WTC11 (cell line): ENCODE measurements around the gene P3H3. TPM values are rescaled to one million over a fixed set of nuclear protein-coding genes. Genes with fewer than 3 reads are reported as not detected.

ENCODE experiments used
- CBFB ChIP-seq: sonication (generic); formaldehyde crosslinking; IDR thresholded peaks from 2 replicates; pipeline ENCODE4 v1.8.1; 2022; ENCODE audit warnings: mild to moderate bottlenecking, low read depth, missing genetic modification reagents
- CREM ChIP-seq: sonication (generic); formaldehyde crosslinking; IDR thresholded peaks from 2 replicates; pipeline ENCODE4 v1.8.1; 2022; ENCODE audit warnings: mild to moderate bottlenecking, missing genetic modification reagents, moderate library complexity
- ELF4 ChIP-seq: sonication (generic); formaldehyde crosslinking; IDR thresholded peaks from 2 replicates; pipeline ENCODE4 v1.8.1; 2022; ENCODE audit warnings: low read depth, mild to moderate bottlenecking, moderate library complexity, missing genetic modification reagents
- GABPB1 ChIP-seq: sonication (generic); formaldehyde crosslinking; IDR thresholded peaks from 2 replicates; pipeline ENCODE4 v1.8.1; 2023; ENCODE audit warnings: mild to moderate bottlenecking, missing genetic modification reagents
- JUN ChIP-seq: sonication (generic); formaldehyde crosslinking; IDR thresholded peaks from 2 replicates; pipeline ENCODE4 v1.8.0; 2023; ENCODE audit warnings: mild to moderate bottlenecking, missing genetic modification reagents
- NFATC4 ChIP-seq: fragments of 250-450 bp; sonication (Bioruptor Pico); IDR thresholded peaks from 2 replicates; pipeline ENCODE4 v1.9.0; 2021; ENCODE audit warnings: mild to moderate bottlenecking
- NFYB ChIP-seq: sonication (generic); formaldehyde crosslinking; conservative IDR thresholded peaks from 2 replicates; pipeline ENCODE4 v1.8.0; 2022; ENCODE audit warnings: low read depth, missing genetic modification reagents
- NR1H2 ChIP-seq: sonication (generic); formaldehyde crosslinking; IDR thresholded peaks from 2 replicates; pipeline ENCODE4 v1.9.0; 2021; ENCODE audit warnings: mild to moderate bottlenecking, moderate library complexity, missing genetic modification reagents
- NR2C2 ChIP-seq: sonication (generic); formaldehyde crosslinking; IDR thresholded peaks from 2 replicates; pipeline ENCODE4 v1.8.0; 2022; ENCODE audit warnings: mild to moderate bottlenecking, missing genetic modification reagents
- PRRX2 ChIP-seq: fragments of 250-450 bp; sonication (Bioruptor Pico); IDR thresholded peaks from 2 replicates; pipeline ENCODE4 v1.8.0; 2021; ENCODE audit warnings: mild to moderate bottlenecking
- RELA ChIP-seq: sonication (generic); formaldehyde crosslinking; IDR thresholded peaks from 2 replicates; pipeline ENCODE4 v1.8.1; 2022; ENCODE audit warnings: missing genetic modification reagents, mild to moderate bottlenecking, borderline replicate concordance
- RORB ChIP-seq: fragments of 250-450 bp; sonication (Bioruptor Pico); IDR thresholded peaks from 2 replicates; pipeline ENCODE4 v1.9.0; 2021; ENCODE audit warnings: mild to moderate bottlenecking
- SMAD3 ChIP-seq: sonication (generic); formaldehyde crosslinking; IDR thresholded peaks from 2 replicates; pipeline ENCODE4 v1.8.0; 2022; ENCODE audit warnings: missing genetic modification reagents, mild to moderate bottlenecking, borderline replicate concordance
- SMAD4 ChIP-seq: sonication (generic); formaldehyde crosslinking; IDR thresholded peaks from 2 replicates; pipeline ENCODE4 v1.8.0; 2022; ENCODE audit warnings: mild to moderate bottlenecking, missing genetic modification reagents
- TCF7 ChIP-seq: sonication (generic); formaldehyde crosslinking; IDR thresholded peaks from 2 replicates; pipeline ENCODE4 v1.8.0; 2022; ENCODE audit warnings: mild to moderate bottlenecking, low read depth, missing genetic modification reagents, moderate library complexity
- TP53 ChIP-seq: sonication (generic); formaldehyde crosslinking; IDR thresholded peaks from 2 replicates; pipeline ENCODE4 v1.8.1; 2023; ENCODE audit warnings: mild to moderate bottlenecking, missing genetic modification reagents
- ZBTB21 ChIP-seq: sonication (generic); formaldehyde crosslinking; IDR thresholded peaks from 2 replicates; pipeline ENCODE4 v1.8.1; 2023; ENCODE audit warnings: mild to moderate bottlenecking, missing genetic modification reagents, borderline replicate concordance
- ZNF121 ChIP-seq: sonication (generic); formaldehyde crosslinking; IDR thresholded peaks from 2 replicates; pipeline ENCODE4 v1.8.0; 2023; ENCODE audit warnings: missing genetic modification reagents
- ZNF138 ChIP-seq: sonication (generic); formaldehyde crosslinking; conservative IDR thresholded peaks from 2 replicates; pipeline ENCODE4 v1.8.1; 2022; ENCODE audit warnings: mild to moderate bottlenecking, moderate library complexity, missing genetic modification reagents
- ZNF232 ChIP-seq: sonication (generic); formaldehyde crosslinking; IDR thresholded peaks from 2 replicates; pipeline ENCODE4 v1.8.0; 2022; ENCODE audit warnings: mild to moderate bottlenecking, missing genetic modification reagents
- ZNF416 ChIP-seq: fragments of 250-450 bp; sonication (Bioruptor Pico); IDR thresholded peaks from 2 replicates; pipeline ENCODE4 v1.9.0; 2021; ENCODE audit warnings: mild to moderate bottlenecking, inconsistent platforms
- total RNA-seq: library from RNA; stranded (reverse); gene quantifications from 3 replicates; pipeline ENCODE4 v1.2.3, GENCODE V29; 2021
- TF ChIP-seq, protein P1 (sequence below): sonication (generic); formaldehyde crosslinking; IDR thresholded peaks from 2 replicates; pipeline ENCODE4 v1.8.0; 2022; ENCODE audit warnings: mild to moderate bottlenecking, missing genetic modification reagents
- TF ChIP-seq, protein P2 (sequence below): sonication (generic); formaldehyde crosslinking; IDR thresholded peaks from 2 replicates; pipeline ENCODE4 v1.8.0; 2022; ENCODE audit warnings: mild to moderate bottlenecking, missing genetic modification reagents
- TF ChIP-seq, protein P3 (sequence below): sonication (generic); formaldehyde crosslinking; IDR thresholded peaks from 2 replicates; pipeline ENCODE4 v1.8.0; 2022; ENCODE audit warnings: missing genetic modification reagents
- TF ChIP-seq, protein P4 (sequence below): sonication (generic); formaldehyde crosslinking; IDR thresholded peaks from 2 replicates; pipeline ENCODE4 v1.8.1; 2023; ENCODE audit warnings: mild to moderate bottlenecking, missing genetic modification reagents, moderate library complexity
- TF ChIP-seq, protein P5 (sequence below): fragments of 250-450 bp; sonication (Bioruptor Pico); IDR thresholded peaks from 2 replicates; pipeline ENCODE4 v1.8.0; 2021; ENCODE audit warnings: mild to moderate bottlenecking
- TF ChIP-seq, protein P6 (sequence below): sonication (generic); formaldehyde crosslinking; conservative IDR thresholded peaks from 2 replicates; pipeline ENCODE4 v1.8.1; 2023; ENCODE audit warnings: mild to moderate bottlenecking, low read depth, missing genetic modification reagents, moderate library complexity

Gene P3H3
- total RNA-seq, 1 experiment from 2014 or later, result 50.7 TPM

DNA sequence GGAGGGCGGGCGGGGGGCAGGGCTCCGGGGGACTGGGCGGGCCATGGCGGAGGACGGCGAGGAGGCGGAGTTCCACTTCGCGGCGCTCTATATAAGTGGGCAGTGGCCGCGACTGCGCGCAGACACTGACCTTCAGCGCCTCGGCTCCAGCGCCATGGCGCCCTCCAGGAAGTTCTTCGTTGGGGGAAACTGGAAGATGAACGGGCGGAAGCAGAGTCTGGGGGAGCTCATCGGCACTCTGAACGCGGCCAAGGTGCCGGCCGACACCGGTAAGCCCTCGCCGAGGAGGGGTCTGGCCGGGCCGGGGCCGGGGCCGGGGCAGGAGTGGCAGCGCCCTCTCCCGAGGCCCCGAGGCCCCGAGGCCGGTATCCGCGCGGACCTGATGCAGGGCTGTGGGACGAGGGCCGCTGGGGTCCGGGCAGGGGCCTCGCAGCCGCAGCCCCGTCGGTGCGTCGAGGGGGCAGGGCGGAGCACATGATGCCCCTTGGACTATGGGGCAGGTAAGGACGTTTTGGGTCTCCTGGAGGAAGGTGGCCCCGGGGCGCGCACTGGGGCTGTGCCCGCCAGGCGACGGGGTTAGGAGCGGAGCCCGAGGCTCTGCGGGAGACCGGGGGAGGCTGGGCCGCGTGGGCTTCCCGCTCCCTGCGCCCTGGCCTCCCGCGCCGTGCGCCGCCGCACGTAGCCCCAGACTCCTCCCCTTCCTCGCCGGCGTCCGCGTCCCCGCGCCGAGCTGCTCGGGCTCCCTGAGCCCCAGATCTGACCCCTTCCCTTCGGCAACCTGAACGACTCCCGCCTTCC is 39.4 kb downstream of the P3H3 start, which contains the start of gene TPI1 (continued):
- no peak for TF ChIP-seq ELF4 (CRISPR knock-in tag)
- TF ChIP-seq ZNF121 (CRISPR knock-in tag), result peak; percentile 21; the same call in 1 of the 2 replicates
- TF ChIP-seq JUN (CRISPR knock-in tag), result peak; percentile 24; the same call in 1 of the 2 replicates
- TF ChIP-seq NR1H2 (CRISPR knock-in tag), result no peak
- TF ChIP-seq NFYB (CRISPR knock-in tag), result no peak
- 0 out of 2 replicates have a peak, but pooled peaks have one; percentile 31 for TF ChIP-seq CBFB
- TF ChIP-seq, protein P1, sequence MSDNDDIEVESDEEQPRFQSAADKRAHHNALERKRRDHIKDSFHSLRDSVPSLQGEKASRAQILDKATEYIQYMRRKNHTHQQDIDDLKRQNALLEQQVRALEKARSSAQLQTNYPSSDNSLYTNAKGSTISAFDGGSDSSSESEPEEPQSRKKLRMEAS (CRISPR knock-in tag), result peak; percentile 53; the same call in 1 of the 2 replicates
- 0 out of 2 replicates have a peak, but pooled peaks have one; percentile 9 for TF ChIP-seq GABPB1
- TF ChIP-seq, protein P2, sequence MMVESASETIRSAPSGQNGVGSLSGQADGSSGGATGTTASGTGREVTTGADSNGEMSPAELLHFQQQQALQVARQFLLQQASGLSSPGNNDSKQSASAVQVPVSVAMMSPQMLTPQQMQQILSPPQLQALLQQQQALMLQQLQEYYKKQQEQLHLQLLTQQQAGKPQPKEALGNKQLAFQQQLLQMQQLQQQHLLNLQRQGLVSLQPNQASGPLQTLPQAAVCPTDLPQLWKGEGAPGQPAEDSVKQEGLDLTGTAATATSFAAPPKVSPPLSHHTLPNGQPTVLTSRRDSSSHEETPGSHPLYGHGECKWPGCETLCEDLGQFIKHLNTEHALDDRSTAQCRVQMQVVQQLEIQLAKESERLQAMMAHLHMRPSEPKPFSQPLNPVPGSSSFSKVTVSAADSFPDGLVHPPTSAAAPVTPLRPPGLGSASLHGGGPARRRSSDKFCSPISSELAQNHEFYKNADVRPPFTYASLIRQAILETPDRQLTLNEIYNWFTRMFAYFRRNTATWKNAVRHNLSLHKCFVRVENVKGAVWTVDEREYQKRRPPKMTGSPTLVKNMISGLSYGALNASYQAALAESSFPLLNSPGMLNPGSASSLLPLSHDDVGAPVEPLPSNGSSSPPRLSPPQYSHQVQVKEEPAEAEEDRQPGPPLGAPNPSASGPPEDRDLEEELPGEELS (CRISPR knock-in tag), result peak; percentile 46; the same call in 1 of the 2 replicates
- no peak for TF ChIP-seq RELA (CRISPR knock-in tag)
- TF ChIP-seq, protein P3, sequence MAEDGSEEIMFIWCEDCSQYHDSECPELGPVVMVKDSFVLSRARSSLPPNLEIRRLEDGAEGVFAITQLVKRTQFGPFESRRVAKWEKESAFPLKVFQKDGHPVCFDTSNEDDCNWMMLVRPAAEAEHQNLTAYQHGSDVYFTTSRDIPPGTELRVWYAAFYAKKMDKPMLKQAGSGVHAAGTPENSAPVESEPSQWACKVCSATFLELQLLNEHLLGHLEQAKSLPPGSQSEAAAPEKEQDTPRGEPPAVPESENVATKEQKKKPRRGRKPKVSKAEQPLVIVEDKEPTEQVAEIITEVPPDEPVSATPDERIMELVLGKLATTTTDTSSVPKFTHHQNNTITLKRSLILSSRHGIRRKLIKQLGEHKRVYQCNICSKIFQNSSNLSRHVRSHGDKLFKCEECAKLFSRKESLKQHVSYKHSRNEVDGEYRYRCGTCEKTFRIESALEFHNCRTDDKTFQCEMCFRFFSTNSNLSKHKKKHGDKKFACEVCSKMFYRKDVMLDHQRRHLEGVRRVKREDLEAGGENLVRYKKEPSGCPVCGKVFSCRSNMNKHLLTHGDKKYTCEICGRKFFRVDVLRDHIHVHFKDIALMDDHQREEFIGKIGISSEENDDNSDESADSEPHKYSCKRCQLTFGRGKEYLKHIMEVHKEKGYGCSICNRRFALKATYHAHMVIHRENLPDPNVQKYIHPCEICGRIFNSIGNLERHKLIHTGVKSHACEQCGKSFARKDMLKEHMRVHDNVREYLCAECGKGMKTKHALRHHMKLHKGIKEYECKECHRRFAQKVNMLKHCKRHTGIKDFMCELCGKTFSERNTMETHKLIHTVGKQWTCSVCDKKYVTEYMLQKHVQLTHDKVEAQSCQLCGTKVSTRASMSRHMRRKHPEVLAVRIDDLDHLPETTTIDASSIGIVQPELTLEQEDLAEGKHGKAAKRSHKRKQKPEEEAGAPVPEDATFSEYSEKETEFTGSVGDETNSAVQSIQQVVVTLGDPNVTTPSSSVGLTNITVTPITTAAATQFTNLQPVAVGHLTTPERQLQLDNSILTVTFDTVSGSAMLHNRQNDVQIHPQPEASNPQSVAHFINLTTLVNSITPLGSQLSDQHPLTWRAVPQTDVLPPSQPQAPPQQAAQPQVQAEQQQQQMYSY (CRISPR knock-in tag), result no peak
- TF ChIP-seq, protein P4, sequence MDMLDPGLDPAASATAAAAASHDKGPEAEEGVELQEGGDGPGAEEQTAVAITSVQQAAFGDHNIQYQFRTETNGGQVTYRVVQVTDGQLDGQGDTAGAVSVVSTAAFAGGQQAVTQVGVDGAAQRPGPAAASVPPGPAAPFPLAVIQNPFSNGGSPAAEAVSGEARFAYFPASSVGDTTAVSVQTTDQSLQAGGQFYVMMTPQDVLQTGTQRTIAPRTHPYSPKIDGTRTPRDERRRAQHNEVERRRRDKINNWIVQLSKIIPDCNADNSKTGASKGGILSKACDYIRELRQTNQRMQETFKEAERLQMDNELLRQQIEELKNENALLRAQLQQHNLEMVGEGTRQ (CRISPR knock-in tag), result peak; percentile 58
- TF ChIP-seq CREM (CRISPR knock-in tag), result peak; percentile 33; the same call in 1 of the 2 replicates
- TF ChIP-seq NFATC4 (CRISPR knock-in tag), result no peak
- TF ChIP-seq, protein P5, sequence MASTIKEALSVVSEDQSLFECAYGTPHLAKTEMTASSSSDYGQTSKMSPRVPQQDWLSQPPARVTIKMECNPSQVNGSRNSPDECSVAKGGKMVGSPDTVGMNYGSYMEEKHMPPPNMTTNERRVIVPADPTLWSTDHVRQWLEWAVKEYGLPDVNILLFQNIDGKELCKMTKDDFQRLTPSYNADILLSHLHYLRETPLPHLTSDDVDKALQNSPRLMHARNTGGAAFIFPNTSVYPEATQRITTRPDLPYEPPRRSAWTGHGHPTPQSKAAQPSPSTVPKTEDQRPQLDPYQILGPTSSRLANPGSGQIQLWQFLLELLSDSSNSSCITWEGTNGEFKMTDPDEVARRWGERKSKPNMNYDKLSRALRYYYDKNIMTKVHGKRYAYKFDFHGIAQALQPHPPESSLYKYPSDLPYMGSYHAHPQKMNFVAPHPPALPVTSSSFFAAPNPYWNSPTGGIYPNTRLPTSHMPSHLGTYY, result 0 out of 2 replicates have a peak, but pooled peaks have one; percentile 42
- no peak for TF ChIP-seq PRRX2 (CRISPR knock-in tag)
- no peak for TF ChIP-seq TCF7 (CRISPR knock-in tag)
- peak; percentile 64; the same call in 1 of the 2 replicates for TF ChIP-seq TP53 (CRISPR knock-in tag)
- TF ChIP-seq SMAD4 (CRISPR knock-in tag), result 0 out of 2 replicates have a peak, but pooled peaks have one; percentile 2
- 0 out of 2 replicates have a peak, but pooled peaks have one; percentile 10 for TF ChIP-seq ZNF416
- TF ChIP-seq NR2C2, result no peak
- TF ChIP-seq SMAD3 (CRISPR knock-in tag), result 0 out of 2 replicates have a peak, but pooled peaks have one; percentile 11
- TF ChIP-seq ZNF232 (CRISPR knock-in tag), result peak; percentile 61; the same call in 1 of the 2 replicates
- TF ChIP-seq ZNF138 (CRISPR knock-in tag), result 0 out of 2 replicates have a peak, but pooled peaks have one; percentile 14
- TF ChIP-seq RORB, result no peak; the same call in 1 of the 2 replicates
- TF ChIP-seq, protein P6, sequence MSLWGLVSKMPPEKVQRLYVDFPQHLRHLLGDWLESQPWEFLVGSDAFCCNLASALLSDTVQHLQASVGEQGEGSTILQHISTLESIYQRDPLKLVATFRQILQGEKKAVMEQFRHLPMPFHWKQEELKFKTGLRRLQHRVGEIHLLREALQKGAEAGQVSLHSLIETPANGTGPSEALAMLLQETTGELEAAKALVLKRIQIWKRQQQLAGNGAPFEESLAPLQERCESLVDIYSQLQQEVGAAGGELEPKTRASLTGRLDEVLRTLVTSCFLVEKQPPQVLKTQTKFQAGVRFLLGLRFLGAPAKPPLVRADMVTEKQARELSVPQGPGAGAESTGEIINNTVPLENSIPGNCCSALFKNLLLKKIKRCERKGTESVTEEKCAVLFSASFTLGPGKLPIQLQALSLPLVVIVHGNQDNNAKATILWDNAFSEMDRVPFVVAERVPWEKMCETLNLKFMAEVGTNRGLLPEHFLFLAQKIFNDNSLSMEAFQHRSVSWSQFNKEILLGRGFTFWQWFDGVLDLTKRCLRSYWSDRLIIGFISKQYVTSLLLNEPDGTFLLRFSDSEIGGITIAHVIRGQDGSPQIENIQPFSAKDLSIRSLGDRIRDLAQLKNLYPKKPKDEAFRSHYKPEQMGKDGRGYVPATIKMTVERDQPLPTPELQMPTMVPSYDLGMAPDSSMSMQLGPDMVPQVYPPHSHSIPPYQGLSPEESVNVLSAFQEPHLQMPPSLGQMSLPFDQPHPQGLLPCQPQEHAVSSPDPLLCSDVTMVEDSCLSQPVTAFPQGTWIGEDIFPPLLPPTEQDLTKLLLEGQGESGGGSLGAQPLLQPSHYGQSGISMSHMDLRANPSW (CRISPR knock-in tag), result no peak
- 0 out of 2 replicates have a peak, but pooled peaks have one; percentile 6 for TF ChIP-seq ZBTB21 (CRISPR knock-in tag)
